Raji (cell line): ENCODE data around the gene LTBP1.

Source experiments
- POLR2A ChIP-seq: IDR thresholded peaks from 2 replicates; pipeline ENCODE4 v1.6.1; 2011; ENCODE audit warnings: low read depth, low read length, control low read depth; ENCODE audit not compliant: insufficient read depth

Gene LTBP1

DNA sequence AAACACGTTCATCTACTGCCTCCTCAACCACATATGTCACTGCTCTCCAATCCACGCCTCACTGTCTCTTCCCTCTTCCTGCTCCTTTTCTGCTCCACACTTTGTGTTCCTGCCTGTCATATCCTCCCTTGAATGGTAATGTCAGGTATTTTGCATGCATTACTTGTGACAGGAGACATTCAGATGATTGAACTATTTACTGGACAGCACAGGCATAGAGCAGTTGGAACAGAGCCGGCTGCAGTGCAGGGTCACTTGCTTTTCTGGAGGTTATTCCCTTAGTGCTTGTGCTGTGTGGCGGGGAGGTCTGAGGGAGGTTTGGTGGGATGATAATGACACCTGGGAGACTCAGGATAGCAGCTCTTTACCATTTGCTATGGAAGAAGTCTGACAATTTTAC is 93.8 kb downstream of the LTBP1 start:
- TF ChIP-seq POLR2A: no peak

- TF ChIP-seq POLR2A: no peak
These were observed 95.5 kb downstream of the LTBP1 start for GRCh38 chr2:33042265-33042664.

- no peak for TF ChIP-seq POLR2A
These were observed 96.1 kb downstream of the LTBP1 start for GRCh38 chr2:33042819-33043218.

DNA sequence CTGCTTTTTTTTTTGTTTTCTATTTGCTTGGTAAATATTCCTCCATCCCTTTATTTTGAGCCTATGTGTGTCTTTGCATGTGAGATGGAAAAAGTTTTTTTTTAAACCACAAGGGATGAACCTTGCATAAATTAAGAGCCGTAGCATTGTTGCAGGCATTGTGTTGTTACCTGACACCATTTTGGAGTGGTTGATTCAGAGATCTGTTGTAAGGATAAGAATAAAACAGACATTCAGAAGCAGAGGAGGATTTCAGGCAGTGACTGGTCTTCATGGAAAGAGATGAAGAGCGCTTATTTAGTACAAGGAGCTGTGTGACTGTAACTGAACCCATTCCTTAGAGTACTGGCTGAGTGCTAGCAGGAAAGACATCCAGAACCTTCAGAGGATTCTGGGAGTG is 101.2 kb downstream of the LTBP1 start:
- no peak for TF ChIP-seq POLR2A

GRCh38 chr2:33051586-33052360 is 105.0 kb downstream of the LTBP1 start:
- no peak for TF ChIP-seq POLR2A

- no peak for TF ChIP-seq POLR2A
These were observed 105.6 kb downstream of the LTBP1 start for GRCh38 chr2:33052361-33052735.

GRCh38 chr2:33056170-33056569 is 109.4 kb downstream of the LTBP1 start:
- TF ChIP-seq POLR2A: no peak

DNA sequence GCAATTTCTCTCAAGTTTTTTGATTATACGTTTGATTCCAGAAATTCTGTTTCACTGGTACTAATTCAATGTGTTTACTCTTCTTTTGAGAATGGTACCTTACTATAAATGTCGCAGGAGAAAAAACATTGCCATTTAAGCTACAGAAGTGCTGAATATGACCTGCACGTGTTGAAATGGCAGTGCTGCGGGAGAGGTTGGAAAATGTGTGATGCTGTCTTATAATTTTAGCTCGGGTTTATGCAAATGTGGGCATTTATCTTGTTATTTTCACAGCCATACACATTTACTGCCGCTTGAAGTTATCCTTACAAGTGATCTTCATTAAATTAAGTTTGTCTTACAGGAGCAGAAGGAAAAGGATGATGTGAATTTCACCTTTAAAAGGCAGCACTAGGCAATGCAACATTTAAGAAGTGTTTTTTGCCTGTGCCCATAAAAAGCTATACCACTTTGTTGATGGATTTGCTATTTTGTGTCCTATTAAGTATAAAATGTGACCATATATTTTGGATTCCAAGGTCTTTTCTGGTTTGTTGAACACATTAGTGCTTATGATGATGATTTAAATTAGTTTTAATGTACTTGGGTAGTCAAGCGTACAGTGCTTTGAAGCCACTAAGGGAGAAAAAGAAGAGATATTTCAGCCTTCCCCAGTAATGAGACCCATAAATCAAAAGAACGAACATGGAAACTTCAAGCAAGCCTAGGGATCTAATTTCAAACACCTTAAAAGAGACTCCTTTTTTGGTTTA is 112.1 kb downstream of the LTBP1 start:
- peak; percentile 41; the same call in 1 of the 2 replicates for TF ChIP-seq POLR2A

GRCh38 chr2:33059471-33060156 is 112.9 kb downstream of the LTBP1 start:
- no peak for TF ChIP-seq POLR2A

GRCh38 chr2:33060405-33060804 is 113.7 kb downstream of the LTBP1 start:
- no peak for TF ChIP-seq POLR2A

DNA sequence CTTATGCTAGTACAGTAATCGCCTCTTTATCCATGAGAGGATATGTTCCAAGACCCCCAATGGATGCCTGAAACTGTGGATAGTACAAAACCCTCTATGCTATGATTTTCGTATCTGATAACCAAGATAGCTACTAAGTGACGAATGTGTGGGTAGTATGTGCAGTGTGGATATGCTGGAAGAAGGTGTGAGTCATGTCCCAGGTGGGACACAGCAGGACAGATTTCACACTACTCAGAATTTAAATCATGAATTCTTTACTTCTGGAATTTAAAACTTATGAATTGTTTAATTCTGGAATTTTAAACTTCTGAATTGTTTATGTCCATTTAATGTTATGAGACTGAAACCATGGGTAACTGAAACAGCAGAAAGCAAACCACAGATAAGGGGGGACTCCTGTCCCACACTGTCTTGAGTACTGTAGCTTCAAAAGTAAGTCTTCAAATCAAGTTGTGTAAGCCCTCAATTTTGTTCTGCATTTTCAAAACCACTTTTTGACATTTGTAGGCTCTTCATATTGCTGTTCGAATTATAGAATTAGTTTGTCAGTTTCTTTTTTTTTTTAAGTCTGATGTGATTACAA is 116.0 kb downstream of the LTBP1 start:
- no peak for TF ChIP-seq POLR2A

GRCh38 chr2:33064349-33064801 is 117.6 kb downstream of the LTBP1 start:
- TF ChIP-seq POLR2A: no peak

DNA sequence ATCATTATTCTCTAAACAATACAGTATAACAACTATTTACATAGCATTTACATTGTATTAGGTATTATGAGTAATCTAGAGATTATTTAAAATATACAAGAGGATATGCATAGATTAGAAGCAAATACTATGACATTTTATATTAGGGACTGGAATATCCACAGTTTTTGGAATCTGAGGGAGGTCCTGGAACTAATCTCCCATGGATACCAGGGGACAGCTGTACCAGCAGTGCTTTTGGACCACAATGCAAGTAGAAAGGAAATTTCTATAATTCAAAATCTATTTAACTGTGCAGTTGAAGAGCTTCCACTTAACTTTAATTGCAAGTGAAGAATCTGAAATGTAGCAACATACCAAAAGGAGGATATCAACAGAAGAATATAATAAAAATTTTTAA is 120.8 kb downstream of the LTBP1 start:
- TF ChIP-seq POLR2A: no peak

- no peak for TF ChIP-seq POLR2A
These were observed 121.5 kb downstream of the LTBP1 start for GRCh38 chr2:33068261-33068660.

DNA sequence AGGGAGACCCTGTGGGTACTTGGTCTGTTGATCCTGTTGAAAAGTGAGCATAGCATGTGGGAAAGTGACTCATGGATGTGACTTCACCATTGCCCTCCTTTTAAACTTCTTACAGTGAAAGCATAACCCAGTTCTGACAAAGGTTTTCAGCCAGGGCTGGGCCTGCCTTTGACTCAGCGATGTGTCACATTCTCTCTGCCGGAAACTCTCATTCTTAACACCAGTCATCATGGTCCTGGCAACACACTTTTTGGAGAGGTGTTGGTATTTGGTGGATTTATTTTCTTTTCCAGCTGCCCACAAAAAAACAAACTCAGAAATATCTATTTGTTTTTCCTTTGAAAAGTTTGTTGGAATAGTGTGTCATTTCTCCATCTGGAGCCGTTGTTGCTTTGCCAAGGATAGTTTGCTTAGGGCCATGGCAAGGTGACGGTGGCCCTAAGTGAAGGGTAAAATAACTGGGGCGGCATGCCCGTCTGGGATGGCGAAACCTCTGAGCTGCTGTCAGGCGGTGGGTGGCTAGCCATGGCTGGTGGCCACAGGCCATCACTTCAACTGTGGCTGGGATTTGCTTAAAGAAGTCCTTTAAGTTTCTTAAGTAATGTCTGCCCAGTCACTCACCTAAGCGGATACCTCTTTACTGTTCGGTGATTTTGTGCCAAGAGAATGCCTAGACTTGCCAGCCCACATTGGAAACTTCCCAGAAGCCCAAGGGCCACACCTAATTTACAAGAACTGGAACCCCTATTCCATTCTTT is 123.3 kb downstream of the LTBP1 start:
- TF ChIP-seq POLR2A: no peak
